Limb (tissue), 2 donors: Measurements from ENCODE around the gene RAD21L1.

Source experiments
- DNase-seq, 2 donors: peaks; one replicate each; pipeline ENCODE4 v3.0.0-alpha.2; 2016; ENCODE audit errors: extremely low spot score in 2 of 2

RAD21L1 gene

GRCh38 chr20:1225783-1226654 is at the start of gene RAD21L1:
Gene RAD21L1, plus strand, starts transcription at chr20:1226044. Its CDS starts 2,410 bp downstream, at chr20:1228454.
- DNase-seq: peak; percentile 34 to 91

- DNase-seq: no peak
Observed at GRCh38 chr20:1177680-1178079, 48.2 kb upstream of the RAD21L1 start.

GRCh38 chr20:1178103-1178502 is 47.7 kb upstream of the RAD21L1 start:
- DNase-seq: no peak

- no peak for DNase-seq
Observed at GRCh38 chr20:1178623-1179022, 47.2 kb upstream of the RAD21L1 start.

GRCh38 chr20:1180949-1181348 is 44.9 kb upstream of the RAD21L1 start:
- DNase-seq: no peak

GRCh38 chr20:1182106-1182505 is 43.7 kb upstream of the RAD21L1 start:
- DNase-seq: no peak

GRCh38 chr20:1183153-1183552 is 42.7 kb upstream of the RAD21L1 start:
- DNase-seq: no peak

- no peak for DNase-seq
Observed at GRCh38 chr20:1184260-1184637, 41.6 kb upstream of the RAD21L1 start.

GRCh38 chr20:1184638-1185315 is 41.1 kb upstream of the RAD21L1 start, which contains the start of gene TMEM74B:
Gene TMEM74B, minus strand, starts transcription at chr20:1184981. Its CDS starts 1,180 bp downstream, at chr20:1183801.
- peak in 1 of 2 donors; percentile 38 for DNase-seq

- DNase-seq: peak in 1 of 2 donors; percentile 47
Observed at GRCh38 chr20:1185316-1185741, 40.5 kb upstream of the RAD21L1 start.

GRCh38 chr20:1185790-1186334 is 40.0 kb upstream of the RAD21L1 start:
- DNase-seq: peak; percentile 19 to 61

GRCh38 chr20:1186367-1186991 is 39.4 kb upstream of the RAD21L1 start:
- no peak for DNase-seq

- no peak for DNase-seq
Observed at GRCh38 chr20:1187605-1188171, 38.2 kb upstream of the RAD21L1 start.

- no peak for DNase-seq
Observed at GRCh38 chr20:1188347-1188746, 37.5 kb upstream of the RAD21L1 start.

- DNase-seq: no peak
Observed at GRCh38 chr20:1189827-1190226, 36.0 kb upstream of the RAD21L1 start.

GRCh38 chr20:1190847-1191246 is 35.0 kb upstream of the RAD21L1 start:
- no peak for DNase-seq

GRCh38 chr20:1191299-1191698 is 34.5 kb upstream of the RAD21L1 start:
- DNase-seq: no peak

- no peak for DNase-seq
Observed at GRCh38 chr20:1195226-1195625, 30.6 kb upstream of the RAD21L1 start.

- no peak for DNase-seq
Observed at GRCh38 chr20:1196634-1197033, 29.2 kb upstream of the RAD21L1 start.

- no peak for DNase-seq
Observed at GRCh38 chr20:1197801-1198200, 28.0 kb upstream of the RAD21L1 start.

GRCh38 chr20:1198751-1199150 is 27.1 kb upstream of the RAD21L1 start:
- no peak for DNase-seq
